ENCODE results near the gene RANBP10.
A peak's percentile ranks its signal among the peaks of the same experiment; 100 is the strongest.

RANBP10 gene

GRCh38 chr16:67833415-67834241 lies 27.3 kb upstream of the RANBP10 start:
- Histone ChIP-seq H3K4me3 (replicated peaks; ENCODE audit: insufficient read depth, low read length) (peak overlapping the region; percentile 72), H3K27me3 (ENCODE audit: insufficient read depth, poor library complexity, severe bottlenecking) (no peaks in the 10 kb centered on the region), H3K27ac (replicated peaks) (peak overlapping the region; percentile 74)
- peak; percentile 86 to 94 for DNase-seq (ENCODE audit: low read depth in 1 of 2, low spot score in 1 of 2)
- peak; percentile 76; the same call in 1 of the 2 replicates for TF ChIP-seq POLR2AphosphoS5 (IDR thresholded peaks at IDR 0.05; ENCODE audit: low read depth)
- TF ChIP-seq SPI1 (IDR thresholded peaks at IDR 0.05; ENCODE audit: borderline replicate concordance, low read depth) = no peak
- TF ChIP-seq, protein P1, sequence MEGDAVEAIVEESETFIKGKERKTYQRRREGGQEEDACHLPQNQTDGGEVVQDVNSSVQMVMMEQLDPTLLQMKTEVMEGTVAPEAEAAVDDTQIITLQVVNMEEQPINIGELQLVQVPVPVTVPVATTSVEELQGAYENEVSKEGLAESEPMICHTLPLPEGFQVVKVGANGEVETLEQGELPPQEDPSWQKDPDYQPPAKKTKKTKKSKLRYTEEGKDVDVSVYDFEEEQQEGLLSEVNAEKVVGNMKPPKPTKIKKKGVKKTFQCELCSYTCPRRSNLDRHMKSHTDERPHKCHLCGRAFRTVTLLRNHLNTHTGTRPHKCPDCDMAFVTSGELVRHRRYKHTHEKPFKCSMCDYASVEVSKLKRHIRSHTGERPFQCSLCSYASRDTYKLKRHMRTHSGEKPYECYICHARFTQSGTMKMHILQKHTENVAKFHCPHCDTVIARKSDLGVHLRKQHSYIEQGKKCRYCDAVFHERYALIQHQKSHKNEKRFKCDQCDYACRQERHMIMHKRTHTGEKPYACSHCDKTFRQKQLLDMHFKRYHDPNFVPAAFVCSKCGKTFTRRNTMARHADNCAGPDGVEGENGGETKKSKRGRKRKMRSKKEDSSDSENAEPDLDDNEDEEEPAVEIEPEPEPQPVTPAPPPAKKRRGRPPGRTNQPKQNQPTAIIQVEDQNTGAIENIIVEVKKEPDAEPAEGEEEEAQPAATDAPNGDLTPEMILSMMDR (IDR thresholded peaks at IDR 0.05; ENCODE audit: insufficient read depth, low read length) = no peak
- no peak for TF ChIP-seq GABPA (IDR thresholded peaks at IDR 0.05; ENCODE audit: low read depth)
- peak; percentile 71 for TF ChIP-seq REST (IDR thresholded peaks at IDR 0.05; ENCODE audit: insufficient replicate concordance, low read depth)

- peak overlapping the region; percentile 72 for H3K4me3 ChIP-seq (replicated peaks; ENCODE audit: insufficient read depth, low read length)
- peak overlapping the region; percentile 74 for H3K27ac ChIP-seq (replicated peaks)
- H3K27me3 ChIP-seq (ENCODE audit: insufficient read depth, poor library complexity, severe bottlenecking) = no peaks in the 10 kb centered on the region
- peak in 1 of 2 experiments; percentile 4 for DNase-seq (ENCODE audit: low read depth in 1 of 2, low spot score in 1 of 2)
- no peak for TF ChIP-seq SPI1 (IDR thresholded peaks at IDR 0.05; ENCODE audit: borderline replicate concordance, low read depth)
- no peak for TF ChIP-seq REST (IDR thresholded peaks at IDR 0.05; ENCODE audit: insufficient replicate concordance, low read depth)
- no peak for TF ChIP-seq GABPA (IDR thresholded peaks at IDR 0.05; ENCODE audit: low read depth)
- TF ChIP-seq, protein P1 (IDR thresholded peaks at IDR 0.05; ENCODE audit: insufficient read depth, low read length) = no peak
Observed at GRCh38 chr16:67833030-67833414, 26.7 kb upstream of the RANBP10 start.

DNA sequence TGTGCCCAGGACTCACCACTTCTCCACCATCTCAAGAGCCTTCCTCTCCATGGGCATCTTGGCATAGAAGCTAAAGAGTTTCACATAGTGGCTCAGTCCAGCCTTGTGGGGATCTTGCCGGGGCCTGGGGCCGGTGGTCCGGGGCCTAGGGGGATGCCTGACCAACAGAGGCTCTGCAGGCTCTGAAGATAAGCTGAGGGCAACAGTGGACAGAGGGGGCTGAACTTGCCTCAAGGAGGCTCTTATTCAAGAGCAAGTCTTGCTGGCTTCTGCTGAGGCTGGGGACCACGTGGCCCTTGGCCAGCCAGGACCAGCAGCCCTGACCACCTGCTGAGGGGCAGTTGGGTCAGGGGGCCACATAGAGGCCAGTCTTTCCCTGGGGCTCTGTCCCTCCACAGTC lies 22.3 kb upstream of the RANBP10 start:
- no peak overlapping the region for H3K27ac ChIP-seq (replicated peaks)
- TF ChIP-seq GABPA (IDR thresholded peaks at IDR 0.05; ENCODE audit: low read depth) (no peak), SPI1 (IDR thresholded peaks at IDR 0.05; ENCODE audit: borderline replicate concordance, low read depth) (no peak), REST (IDR thresholded peaks at IDR 0.05; ENCODE audit: insufficient replicate concordance, low read depth) (no peak), POLR2AphosphoS5 (IDR thresholded peaks at IDR 0.05; ENCODE audit: low read depth) (no peak)
- TF ChIP-seq, protein P1 (IDR thresholded peaks at IDR 0.05; ENCODE audit: insufficient read depth, low read length) = no peak
- no peaks in the 10 kb centered on the region for H3K27me3 ChIP-seq (ENCODE audit: insufficient read depth, poor library complexity, severe bottlenecking)
- H3K4me3 ChIP-seq (replicated peaks; ENCODE audit: insufficient read depth, low read length) = no peak overlapping the region
- DNase-seq (ENCODE audit: low read depth in 1 of 2, low spot score in 1 of 2) = no peak

All from HL-60 (cell line).